ENCODE measurements around the gene CHST11.

Gene CHST11

DNA sequence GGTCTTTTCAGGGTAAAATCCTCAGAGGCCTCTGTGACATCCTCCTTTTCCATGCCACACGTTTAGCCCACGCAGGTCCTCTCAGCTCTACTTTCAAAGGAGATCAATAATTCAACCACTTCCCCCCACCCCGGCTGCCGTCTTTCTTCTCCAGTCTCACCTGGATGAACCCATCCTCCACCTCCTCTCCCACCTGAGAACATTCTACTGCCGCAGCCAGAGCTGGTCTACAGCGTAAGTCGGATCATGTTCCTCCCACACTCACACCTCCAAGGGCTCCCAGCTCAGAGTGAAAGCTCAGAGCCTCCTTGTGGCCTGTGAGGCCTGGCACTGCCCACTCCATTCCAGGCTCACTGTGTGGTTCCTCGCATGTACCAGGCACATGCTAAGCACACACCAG, 246.6 kb downstream of the CHST11 start:
- no peak for DNase-seq

DNA sequence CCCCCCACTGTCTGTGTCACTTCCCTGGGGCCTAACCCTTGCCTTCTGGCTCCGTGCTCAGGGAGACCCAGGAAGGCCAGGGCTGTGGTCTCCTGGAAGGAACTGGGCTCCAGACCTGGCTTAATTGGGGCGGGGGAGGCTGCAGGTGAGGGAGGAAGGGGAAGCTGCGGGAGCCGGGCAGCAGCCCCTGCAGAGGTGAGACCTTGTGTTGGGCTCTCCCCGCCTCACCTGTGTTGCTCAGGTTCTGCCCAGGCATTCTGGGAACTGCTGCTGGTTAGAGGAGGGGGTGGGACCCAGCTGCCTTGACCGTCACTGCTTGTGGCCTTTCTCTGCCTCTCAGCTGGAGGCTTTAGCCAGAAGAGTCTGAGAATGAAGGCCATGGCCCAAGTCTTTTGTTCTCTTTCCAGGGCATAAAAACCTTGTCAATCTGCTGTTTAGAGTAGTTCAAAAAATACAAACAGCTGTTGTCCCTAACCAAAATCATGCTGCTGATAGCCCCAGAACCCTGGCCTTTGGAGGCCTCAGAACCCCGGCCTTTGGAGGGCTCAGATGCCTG, 247.6 kb downstream of the CHST11 start:
- no peak for DNase-seq

DNA sequence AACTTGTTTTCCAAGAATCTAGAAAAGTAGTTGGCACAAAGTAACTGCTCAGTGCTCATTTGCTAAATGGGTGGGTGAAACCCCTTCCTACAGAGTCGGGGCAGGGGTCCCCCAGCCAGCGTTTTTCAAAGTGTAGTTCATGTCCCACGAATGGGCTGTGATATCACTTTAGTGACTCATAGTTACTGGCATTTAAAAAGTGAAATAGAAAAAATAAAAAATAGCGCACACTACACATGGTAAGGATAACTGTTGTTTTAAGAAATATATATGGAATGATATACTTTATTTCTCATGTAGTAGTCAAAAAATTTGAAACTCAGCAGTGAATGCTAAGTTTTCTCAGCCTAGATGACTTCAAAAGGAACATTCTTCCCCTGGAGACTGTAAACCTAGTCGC, 250.4 kb downstream of the CHST11 start:
- DNase-seq = no peak

DNA sequence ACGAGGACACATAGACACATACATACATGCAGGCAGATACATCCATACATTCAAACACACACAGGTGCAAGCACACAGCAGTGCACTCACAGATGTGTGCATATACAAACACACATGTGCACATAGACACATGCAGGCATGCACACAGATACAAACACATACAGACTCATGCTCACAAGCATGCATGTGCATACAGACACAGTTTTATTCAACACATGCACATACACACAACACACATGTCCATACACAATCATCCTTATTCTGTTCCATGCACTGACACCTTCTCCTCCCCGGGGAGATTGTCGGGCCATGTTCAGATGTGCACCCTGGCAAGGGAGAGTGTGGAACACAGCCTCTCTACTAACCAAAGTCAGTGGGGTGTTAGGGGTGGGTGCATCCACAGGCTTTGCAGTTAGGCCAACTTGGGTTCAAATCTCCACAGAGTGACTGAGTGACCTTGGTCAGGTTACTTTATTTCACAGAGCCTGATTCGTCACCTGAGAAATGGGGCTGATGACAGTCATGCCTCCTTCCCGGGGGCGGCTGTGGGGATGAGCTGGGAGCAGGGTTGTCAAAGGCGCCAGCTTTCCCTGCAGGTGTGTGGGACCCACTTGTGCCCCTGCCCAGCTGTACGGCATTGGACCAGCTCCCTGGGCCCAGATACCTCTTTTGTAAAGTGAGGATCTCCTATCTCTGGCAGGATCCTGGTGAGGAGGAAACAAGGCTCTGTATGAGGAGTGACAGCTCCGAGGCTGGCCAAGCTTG, 251.2 kb downstream of the CHST11 start:
- DNase-seq = no peak

DNA sequence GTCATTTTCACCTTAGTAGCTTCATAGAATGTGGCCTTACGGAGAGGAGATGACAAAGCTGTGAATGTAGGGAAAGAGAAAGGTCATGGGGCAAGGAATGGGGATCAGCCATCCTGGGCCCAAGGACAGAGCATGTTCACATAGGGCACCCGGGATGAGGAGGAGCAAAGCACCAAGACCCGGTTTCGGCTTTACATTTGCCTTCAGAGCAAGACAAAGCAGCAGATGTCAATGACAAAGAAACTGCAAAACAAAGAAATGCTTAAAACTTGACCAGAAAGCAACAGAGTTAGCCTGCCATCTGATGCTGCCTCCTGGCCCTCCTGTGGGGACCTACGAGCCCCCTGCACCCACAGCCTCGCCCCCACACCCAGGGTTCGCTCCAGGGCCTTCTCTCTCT, 252.1 kb downstream of the CHST11 start:
- DNase-seq = no peak

DNA sequence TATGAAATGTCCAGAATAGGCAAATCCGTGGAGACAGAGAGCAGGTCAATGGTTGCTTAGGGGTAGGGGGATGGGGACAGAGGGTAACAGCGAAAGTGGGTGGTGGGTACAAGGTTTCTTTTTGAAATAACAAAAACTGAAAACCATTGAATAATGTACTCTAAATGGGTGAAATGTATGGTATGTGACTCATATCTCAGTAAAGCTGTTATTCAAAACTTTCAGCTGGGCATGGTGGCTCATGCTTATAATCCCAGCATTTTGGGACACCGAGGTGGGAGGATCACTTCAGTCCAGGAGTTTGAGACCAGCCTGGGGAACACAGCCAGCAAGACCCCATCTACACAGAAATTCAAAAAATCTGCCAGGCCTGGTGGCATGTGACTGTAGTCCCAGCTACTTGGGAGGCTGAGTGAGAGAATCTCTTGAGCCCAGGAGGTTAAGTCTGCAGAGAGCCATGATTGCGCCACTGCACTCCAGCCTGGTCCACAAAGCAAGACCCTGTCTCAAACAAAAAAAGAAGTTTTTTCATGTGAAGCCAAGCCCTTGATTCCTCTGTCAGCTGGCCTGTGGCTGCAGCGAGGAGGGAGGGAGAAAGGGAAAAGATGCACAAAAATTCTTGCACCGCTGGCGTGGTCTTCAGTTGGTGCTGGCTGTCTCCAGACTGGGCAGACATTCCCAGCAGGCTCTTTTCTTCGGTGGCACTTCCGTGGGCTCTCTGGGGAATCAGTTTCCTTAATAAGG, 253.1 kb downstream of the CHST11 start:
- no peak for DNase-seq

DNA sequence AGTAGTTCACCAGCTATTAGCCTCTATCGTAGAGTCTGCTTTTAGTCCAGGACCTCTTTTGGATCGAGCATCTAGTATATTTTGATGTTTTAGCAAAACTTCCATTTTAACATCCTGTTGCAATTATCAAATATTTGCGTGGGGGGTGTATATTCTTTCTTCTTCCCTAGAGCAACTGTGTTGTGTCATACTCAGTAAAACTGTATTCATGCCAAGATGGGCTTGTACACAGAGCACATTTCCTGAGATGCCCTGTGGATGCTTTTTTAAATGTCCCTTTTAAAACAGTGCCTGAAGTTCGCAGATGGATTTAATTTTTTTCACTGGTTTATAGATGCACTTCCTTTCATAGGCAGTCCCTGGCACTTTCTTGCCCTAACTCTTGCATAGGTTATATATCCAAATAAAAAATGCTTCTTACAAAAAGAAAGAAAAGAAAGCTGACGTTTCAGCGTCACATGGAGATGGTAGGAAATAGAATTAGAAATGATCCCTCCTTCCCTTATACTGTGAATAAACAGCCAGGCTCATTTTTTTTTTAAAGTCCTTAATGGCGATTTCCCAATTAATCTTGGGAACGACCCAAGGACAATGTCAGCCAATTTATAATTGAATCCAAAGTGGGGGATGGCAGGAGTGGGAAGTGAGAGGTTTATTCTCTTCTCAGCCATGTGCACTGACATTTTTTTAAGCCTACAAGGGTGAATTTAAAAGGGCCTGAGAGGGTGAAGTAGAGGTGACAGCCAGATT, 254.4 kb downstream of the CHST11 start:
- DNase-seq = no peak

DNA sequence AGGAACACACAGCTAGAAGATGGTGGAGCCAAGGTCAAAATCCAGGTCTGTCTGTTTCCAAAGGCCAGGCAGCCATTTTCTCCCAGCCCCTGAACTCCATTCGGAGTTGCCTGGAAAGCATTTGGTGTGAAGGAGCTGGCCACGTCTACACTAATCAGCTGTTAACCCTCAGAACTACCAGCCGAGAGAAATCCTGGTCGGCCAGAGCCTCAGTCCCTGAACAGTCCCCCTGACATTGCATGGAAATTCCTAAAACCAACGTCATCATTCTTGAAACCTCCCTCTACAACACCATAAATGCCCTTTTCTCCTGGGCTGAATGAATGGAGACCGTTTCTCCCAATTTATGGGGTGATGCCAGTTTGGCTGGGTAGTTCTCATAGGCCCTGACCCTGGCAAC, 255.7 kb downstream of the CHST11 start:
- DNase-seq = no peak

DNA sequence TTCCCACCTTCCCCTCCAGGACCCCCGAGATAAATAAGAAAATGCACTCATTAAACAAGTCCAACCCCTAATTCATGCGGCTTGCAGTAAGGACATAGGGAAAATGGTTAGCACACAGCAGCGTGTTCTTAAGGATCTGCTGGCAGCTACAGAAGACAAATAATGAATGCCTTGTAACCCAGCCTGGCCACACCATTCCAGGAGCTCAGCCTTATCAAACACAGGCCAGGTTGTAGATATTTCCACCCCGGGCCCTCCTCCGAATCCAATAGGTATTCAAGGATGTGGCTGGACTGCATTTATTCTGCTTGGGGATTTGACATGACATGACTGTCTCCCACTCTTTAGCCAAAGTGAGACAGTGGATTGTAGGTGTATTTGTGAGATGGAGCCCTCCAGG, 256.2 kb downstream of the CHST11 start:
- DNase-seq = no peak

DNA sequence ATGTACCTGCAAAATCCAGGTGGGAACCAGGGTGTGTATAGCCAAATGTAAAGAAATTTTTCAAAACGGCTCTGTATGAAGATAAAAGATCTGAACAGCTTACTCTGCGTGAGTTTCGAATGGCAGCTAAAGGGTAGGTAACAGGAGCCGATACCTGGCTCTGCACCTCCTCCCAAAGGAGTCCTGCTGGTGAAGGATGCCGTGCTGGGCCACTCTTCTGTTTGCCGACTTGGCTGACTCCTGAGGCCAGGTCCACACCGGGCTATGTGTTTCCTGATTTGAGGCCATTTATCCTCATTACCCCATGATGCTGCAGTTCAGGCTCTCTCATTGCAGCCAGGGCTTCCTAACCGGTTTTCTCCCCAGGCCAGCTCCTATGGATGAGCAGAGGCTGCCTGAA, 256.7 kb downstream of the CHST11 start:
- DNase-seq = no peak

DNA sequence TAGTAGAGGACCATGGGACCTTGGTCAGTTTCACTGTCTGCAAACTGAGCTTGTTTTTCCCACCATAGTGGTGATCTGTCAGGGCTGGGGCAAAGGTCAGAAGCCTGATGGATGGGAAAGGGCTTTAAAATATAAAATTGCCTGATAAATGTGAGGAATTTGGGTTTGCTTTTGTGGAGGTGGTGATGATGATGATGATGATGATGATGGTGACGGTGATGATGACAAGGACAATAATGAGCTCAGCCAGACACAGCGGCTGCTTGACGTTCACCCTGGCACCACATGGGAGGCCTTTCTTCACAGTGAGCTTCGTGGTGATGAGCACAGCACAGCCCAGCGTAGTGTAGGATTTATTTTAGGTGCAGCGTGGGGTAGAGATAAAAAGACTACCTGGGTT, 257.6 kb downstream of the CHST11 start:
- no peak for DNase-seq

DNA sequence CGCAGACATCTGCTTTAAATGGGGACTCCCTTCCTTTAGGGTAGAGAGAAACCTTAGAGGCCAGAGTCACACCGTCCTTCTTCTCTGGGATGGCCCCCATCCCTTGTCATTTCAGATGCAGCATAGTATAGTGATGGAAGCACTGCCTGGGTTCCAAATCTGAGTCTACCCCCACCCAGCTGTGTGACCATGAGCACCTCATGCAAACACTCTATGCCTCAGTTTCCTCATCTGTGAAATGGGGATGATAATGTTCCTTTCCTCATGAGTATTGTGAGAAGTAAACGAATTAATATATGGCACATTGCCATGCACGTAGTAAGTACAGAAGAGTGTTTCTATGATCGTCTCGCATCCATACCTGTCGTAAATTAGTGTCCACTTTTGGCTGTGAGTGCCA, 259.4 kb downstream of the CHST11 start:
- no peak for DNase-seq

DNA sequence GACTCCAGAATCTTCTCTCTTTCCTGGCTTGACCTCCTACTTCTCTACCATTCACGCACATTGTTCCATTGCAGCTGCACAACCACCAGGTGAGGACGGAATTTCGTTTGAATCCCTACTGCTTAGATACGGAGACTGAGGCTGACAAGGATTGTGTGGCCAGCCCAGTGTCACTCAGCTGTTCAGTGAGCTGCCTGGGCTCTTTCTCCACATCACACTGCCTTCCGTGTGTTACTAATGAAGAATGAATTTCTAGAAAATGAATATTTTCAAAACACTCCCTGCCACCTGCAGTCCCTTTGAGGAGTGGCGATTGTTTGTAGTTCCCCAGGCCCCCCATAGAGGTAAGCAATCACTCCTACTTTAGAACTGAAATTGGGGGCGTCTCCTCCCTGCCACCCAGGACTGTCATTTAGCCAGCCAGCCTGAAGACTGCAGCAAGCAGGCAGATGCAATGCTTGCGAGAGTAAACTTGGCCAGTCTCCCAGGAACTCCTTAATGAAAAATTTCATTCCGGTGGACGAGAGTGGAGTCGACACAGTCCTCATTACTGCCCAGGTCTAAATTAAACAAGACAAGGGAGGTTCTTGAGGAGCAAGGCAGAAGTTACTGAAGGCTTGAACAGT, 261.7 kb downstream of the CHST11 start:
- DNase-seq = no peak

DNA sequence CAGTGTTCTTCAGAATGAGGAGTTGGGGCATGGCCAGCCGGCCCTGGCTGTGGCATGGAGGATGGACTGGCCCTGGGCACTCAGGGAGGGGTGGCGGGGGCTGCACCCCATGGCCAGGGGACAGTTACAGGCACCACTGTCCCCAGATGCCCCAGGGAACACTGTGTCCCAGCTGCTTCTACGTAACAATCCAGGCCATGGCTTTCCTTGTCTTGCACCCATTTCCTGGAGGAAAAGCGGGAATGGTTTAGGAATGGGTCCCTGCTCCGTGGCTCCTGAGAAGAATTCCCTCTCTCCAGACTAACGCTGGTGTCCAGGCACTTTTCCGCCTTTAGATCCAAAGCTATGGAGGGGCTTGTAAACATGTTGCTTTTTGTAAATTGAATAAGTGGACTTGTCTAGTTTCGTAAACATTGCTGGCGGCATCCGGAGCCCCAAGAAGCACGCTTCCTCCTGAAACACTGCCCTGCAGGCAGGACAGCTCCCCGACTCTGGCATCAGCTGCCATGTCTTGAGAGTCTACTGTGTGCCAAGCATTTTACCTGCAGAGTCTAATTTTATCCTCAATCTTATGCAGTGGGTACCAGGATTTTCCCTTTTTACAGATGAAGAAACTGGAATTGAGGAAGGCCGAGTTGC, 263.1 kb downstream of the CHST11 start:
- DNase-seq = peak in 1 of 2 donors; percentile 18

DNA sequence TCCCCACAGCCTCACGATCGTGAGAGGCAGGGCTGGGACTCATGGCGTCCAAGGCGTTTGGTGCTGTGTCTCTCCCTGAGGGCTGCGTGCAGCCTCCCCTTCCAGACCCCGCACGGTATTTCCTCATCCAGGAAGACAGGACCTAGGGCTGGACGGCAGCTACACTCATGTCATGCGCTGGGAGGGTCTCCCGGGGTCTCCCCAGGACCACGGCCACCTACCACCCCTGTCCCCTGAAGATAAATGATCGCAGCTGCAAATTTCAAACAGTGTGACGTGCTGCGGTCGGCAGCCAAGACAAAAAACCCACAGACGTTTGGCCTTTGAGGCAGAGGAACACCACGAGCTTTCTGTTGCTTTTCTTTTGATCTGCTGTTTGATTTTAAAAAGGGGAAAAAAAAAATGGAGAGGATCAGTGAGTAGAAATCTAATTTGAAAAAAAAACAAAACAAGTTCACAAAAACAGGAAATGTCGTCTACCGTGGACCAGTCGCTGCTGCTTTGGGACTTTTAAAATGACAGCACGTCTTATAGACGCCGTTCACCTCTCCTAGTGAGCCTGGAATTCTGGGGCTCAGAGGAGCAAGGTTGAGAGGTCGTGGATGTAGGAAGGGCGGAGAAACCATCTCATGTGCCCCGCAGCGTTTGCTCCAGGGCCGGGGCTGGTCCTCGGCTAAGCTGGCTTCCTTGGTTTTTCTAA, 263.7 kb downstream of the CHST11 start:
- DNase-seq = peak; percentile 80 to 83

DNA sequence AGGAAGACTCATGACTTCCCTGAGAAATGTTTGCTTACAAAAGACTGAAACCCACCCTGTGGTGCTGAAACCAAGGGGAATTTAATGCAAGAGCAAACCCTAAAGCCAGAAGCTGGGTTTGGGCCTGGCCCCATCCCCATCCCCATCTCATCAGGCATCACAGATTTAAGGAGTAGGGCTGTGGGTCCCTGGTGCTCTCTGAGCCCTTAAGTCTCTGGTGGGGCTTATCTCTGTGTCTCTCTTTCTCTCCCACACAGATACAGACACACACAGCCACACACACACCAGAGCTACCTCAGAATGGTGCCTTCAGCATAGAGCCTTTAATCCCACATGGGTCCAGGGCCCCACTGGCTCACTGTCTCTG, 264.3 kb downstream of the CHST11 start:
- no peak for DNase-seq

DNA sequence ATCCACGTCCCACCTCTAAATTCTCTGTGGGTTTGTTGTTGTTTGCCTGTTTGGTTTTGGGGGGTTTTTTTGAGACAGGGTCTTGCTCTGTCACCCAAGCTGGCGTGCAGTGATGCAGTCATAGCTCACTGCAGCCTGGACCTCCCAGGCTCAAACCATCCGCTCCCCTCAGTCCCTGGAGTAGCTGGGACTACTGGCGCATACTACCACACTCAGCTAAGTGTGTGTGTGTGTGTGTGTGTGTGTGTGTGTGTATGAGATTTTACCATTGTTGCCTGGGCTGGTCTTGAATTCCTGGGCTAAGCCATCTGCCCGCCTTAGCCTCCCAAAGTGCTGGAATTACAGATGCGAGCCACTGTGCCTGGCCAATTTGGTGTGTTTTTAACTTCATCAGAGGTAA, 265.2 kb downstream of the CHST11 start:
- DNase-seq = no peak

DNA sequence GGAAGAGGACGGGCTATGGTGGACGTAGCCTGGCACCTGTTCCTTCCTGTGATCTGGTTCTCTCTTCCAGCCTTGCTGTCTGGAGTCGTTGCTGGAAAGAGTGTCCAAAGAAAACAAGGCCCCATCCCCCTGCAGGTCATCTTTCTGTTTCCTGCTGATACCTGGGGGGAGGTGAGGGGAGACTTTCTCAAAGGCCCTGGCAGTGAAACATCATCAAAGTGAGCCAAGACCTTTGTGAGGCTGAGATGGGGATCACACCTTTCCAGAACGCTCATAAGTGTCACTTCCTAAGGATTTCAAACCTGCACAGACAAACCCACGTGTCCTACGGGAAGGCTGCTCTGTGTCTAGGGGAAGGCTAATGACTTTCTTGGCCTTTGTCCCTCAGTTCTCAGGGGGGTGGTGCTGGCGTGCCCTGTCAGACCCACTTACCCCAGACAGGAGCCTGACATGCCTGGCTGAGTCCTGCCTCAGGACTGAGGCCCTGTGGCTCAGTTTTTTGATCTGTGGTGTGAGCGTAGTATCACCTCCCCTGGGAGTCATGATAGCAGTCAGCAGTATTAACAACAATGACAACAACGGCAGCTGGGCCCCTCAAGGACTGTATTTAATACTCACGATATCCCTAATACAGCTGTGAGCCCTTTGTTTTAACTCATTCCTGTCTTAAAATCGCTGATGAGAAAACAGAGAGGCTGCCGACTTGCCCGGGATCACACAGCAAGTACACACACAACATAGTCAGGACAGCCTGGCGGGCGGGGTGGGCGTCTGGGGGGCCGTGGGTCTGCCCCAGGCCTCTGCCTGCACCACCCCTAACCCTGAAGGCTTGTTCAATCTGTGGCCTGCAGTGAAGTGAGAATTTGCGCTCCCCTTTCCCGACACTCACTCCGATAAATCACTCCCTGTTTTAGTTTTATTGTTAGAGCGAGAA, 266.1 kb downstream of the CHST11 start:
- no peak for DNase-seq

DNA sequence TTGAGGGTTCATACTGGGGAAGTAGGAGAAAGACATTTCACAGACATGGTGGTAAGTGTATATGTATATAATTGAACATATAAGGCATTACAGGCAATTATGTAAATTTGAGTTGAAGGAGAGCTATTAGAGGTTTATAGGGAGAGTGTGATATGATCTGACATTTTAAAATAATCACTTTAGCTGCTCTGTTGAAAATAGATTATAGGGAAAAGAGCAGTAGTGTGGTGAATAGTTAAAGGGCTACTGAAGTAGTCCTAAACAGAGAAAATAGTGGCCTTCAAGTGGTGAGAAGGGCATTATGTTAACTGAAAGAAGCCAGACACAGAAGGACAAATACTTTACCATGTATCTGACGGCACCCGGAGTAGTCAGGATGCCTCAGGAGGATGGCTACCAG, 267.1 kb downstream of the CHST11 start:
- no peak for DNase-seq

DNA sequence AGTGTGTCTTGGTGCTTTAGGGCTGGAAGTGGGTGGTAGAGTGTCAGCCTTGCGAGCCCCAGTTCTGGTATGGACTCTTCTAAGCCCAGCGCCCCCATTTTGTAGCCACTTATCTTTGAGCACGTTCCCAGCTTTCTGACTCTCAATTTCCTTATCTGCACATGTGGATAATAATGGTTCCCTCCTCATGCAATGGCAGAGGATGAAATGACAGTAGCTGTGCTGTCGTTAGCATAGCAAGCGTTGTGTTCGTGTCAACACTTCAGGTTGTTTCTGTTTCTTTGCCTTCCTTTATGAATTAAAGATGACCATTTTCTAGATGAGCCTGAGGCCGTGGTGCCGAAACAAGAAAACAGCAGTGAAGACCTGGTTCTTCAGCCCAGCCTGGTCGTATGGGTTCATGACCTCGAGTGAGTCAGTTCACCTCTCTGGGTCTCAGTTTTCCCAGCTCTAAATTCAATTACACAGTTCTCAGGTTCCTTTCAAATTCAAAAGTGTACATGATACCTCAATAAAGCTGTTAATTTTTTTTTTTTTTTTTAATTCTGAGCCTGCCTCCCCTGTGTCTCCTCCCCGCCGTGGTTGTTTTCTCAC, 268.3 kb downstream of the CHST11 start:
- no peak for DNase-seq

All from CD4-positive, alpha-beta T cell treated with Interleukin-4 for 1 hour (primary cell).